HG03196 (cell line): ENCODE measurements around the gene C17orf100.

ENCODE experiments used
- ATAC-seq: cut with Tn5 transposase; IDR thresholded peaks from one replicate; pipeline ENCODE4 v1.9.1; 2021; ENCODE audit not compliant: unreplicated experiment

The C17orf100 gene

GRCh38 chr17:6651354-6651918 is at the start of gene C17orf100, which contains the start of gene MED31:
TSS of gene C17orf100 (plus strand) at chr17:6651762. CDS start at chr17:6651914, 152 bp downstream.
TSS of gene MED31 (minus strand) at chr17:6651605. CDS start at chr17:6651528, 77 bp downstream.
- ATAC-seq = peak; percentile 88

DNA sequence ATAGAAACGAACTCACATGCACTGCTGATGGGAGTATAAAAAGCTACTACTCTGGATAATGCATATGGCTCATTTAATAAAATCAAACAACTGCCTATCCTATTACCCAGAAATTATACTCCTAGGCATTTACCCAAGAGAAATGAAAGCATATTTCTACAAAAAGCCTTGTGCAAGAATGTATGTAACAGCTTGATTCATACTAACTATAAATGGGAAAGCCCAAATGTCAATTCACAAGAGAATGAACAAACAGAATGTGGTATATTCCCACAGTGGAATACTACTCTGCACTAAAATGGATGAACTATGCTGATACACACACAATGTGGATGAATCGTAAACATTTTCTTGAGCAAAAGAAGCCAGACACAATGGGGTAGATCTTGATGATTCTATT is 49.4 kb upstream of the C17orf100 start:
- no peak for ATAC-seq

DNA sequence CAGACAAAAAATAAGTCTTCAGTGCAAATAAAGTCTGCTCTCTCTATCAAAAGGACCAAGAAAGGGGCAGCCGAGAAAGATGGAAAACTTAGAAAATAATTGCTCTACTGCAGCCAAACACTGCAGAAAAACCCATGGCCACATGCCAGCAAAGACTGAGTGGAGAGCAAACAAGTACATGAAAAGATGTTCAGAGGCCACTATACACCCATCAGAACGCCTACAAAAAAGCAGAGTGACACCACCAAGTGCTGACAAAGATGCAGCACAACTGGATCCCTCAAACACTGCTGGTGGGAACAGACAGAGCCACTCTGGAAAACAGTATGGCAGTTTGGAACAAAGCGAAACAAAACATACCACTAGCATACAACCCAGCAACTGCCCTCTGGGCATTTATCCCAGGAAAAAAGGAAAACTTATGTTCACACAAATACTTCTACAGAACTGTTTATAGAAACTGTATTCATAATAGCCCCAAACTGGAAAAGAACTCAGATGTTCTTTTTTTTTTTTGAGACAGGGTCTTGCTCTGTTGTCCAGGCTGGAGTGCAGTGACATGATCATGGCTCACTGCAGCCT is 47.7 kb upstream of the C17orf100 start:
- no peak for ATAC-seq

DNA sequence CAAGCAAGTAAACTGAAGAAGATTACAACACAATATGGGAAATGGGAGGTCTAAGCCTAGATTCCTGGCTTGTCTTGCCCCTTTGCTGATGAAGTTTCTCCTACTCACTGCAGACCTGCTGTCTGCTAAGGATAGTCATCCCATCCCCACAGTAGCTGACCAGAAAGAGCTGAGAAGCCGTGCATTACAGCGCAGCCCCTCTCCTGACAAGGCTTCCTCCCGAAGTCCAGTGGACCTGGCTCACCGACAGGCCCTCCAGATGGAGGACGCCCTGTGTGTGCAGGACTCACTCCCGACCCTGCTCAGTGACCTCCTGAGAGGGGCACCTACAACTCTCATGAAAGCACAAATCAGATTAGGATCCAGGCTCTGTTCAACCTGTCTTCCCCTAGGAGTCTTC is 46.4 kb upstream of the C17orf100 start:
- ATAC-seq = no peak

- no peak for ATAC-seq
These were observed 43.2 kb upstream of the C17orf100 start for GRCh38 chr17:6608321-6608720.

- ATAC-seq = no peak
These were observed 41.6 kb upstream of the C17orf100 start for GRCh38 chr17:6610011-6610410.

DNA sequence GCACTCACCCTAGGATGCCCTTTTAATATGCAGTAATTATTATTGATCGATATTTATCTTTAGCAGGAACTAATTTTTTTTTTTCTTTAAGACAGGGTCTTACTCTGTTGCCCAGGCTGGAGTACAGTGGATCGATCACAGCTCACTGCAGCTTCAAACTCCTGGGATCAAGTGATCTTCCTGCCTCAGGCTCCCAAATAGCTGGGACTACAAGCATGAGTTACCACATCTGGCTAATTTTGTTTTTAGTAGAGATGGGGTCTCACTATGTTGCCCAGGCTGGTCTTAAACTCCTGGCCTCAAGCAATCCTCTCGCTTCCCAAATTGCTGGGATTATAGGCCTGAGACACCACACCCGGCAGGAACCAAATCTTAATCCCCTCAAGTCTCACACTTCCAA is 40.3 kb upstream of the C17orf100 start:
- ATAC-seq = no peak

GRCh38 chr17:6623941-6624340 is 27.6 kb upstream of the C17orf100 start:
- ATAC-seq = no peak

- no peak for ATAC-seq
These were observed 24.9 kb upstream of the C17orf100 start for GRCh38 chr17:6626616-6627015.

- ATAC-seq = no peak
These were observed 24.5 kb upstream of the C17orf100 start for GRCh38 chr17:6627019-6627418.

- no peak for ATAC-seq
These were observed 21.2 kb upstream of the C17orf100 start for GRCh38 chr17:6630390-6630789.

- no peak for ATAC-seq
These were observed 19.0 kb upstream of the C17orf100 start for GRCh38 chr17:6632530-6632929.

- ATAC-seq = no peak
These were observed 18.3 kb upstream of the C17orf100 start for GRCh38 chr17:6633263-6633662.

DNA sequence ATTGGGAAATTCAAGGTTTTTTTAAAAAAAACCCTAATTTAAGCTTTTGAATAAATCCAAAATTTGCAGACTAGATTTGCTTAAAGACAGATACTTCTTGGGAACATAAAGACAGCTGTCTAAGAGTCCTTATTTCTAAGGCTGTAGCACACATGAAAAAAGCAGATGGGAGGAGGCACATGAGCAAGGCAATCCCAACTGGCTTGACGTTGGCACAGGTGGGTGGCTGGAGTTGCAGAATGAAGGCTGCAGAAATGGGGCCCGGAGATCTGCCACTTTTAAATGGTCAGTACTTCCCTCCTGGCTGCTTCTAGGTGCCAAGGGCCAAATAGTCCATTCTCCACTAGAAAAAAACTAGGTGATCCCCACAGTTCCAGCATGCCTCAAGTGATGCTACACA is 15.5 kb upstream of the C17orf100 start:
- ATAC-seq = no peak

DNA sequence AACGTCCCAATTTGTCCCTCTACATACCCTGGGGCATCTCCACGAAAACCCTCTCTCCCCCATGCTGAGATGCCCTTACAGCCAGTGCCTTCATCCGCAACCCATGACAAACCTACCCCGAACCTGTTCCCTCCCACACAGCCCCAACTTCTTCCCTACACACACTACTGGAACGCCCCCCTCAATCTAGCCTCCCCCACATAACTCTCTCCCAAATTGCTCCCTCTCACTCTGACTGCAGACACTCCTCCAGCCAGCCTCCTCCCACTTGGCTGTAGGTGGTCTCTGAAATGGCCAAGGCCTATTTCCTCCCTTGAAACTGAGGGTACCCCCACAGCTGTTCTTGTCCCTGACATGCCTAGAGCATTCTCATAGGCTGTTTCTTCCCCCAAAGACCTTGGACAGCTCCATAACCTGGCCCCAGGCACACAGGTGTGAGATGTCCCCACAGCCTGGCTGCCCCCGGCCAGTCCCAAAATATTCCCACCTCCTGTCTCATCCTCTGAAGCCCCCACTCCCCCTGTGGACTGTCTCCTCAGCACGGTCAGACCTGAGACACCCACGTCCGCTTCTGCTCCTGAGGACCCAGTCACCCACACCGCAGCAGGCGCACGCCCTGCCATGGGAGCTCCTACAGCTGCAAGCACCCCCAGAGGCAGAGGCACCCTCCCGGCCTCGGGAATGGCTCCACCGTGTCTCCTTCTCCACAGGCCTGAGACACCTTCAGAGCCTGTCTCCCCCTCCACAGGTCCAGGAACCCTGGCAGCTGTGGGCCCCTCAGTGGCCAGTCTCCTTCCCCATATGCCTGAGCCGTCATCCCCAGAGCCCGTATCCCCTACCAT is 14.7 kb upstream of the C17orf100 start:
- no peak for ATAC-seq

DNA sequence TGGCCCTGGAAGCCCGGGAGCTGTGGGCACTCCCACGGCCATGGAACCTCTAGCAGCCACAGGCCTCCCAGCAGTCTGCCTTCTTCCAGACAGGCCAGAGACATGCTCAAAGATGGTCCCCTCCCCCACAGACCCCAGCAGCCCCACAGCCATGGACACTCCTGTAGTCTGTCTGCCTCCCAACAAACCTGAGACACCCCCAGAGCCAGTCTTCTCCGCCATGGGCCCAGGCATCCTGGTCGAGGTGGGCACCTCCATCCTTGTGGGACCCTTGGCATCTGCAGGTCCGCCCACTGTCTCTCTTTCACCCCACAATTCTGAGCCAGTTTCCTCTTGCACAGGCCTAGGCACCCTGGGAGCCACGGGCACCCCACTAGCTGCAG is 14.1 kb upstream of the C17orf100 start:
- ATAC-seq = no peak

- ATAC-seq = no peak
These were observed 13.3 kb upstream of the C17orf100 start for GRCh38 chr17:6638046-6638908.

- no peak for ATAC-seq
These were observed 12.5 kb upstream of the C17orf100 start for GRCh38 chr17:6639014-6639585.

DNA sequence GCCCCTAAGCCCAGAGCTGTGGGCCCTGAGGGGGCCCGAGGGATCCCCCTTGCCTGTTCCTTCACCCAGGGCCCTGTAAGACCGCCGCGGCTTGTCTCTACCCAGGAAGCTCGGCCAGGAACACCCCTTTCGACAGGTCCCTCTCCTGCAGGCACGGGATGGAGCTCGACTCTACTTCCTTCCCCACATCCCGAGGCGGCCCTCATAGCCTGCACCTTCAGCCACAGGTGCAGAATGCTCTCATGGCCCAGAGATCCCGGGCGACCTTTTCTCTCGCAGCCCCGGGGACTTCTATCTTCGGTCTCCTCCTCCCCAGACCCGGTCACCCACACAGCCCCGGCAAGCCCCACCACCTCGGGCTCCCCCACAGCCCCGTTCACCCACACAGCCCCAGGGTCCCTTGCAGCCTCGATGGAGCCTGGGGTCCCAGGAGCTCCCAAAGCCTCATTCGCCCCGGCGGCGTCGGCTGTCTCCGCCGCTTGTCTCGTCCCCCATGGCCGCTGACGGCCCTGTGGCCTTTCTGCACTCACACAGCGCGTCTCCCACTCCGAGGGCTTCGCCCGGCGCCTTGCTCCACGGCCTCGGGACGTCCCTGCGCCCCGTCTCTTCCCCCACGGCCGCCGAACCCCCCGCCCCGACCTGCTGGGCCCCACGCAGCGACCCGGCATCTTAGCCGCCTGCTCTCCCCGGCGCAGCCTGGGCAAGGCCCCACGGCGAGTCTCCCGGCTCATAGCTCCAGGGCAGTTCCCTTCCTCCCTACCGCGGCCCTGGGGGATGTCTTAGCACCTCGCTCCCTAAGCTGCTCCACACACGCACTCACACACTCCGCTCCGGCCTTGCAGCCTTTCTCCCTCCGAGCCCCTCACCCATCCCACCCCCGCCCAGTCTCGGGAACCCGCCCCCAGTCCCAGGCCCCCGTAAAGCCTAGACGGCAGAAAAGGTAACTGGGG is 11.7 kb upstream of the C17orf100 start:
- no peak for ATAC-seq
